ENCODE results near the gene NPPC. TPM values are rescaled to one million over a fixed set of nuclear protein-coding genes. Genes with fewer than 3 reads are reported as not detected.

The NPPC gene
- polyA plus RNA-seq, 1 donor from 2014 or later = 2.7 TPM

DNA sequence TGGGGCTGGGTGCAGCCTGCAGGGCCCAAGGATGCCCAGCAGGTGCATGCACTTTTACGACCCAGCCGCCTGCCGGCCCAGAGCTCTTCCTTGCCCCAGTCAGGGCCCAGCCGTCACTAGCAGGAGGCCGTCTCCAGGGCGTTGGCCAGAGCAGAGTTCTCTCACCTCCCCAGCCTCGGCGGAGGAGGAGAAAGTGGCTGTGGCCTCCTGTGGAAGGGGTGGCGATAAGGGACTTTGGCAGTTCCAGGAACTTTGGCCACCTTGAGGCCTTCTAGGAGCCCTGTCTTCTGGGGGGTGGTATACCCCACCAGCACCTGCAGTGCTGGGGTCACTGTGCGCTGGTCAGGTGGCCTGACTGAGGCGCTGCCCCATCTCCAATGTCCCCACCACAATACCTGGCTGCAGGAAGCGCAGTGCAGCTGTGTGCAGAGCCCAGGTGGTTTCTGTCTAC is 22.0 kb downstream of the NPPC start:
- Histone ChIP-seq H3F3A (ENCODE audit: insufficient read depth, low read length, poor library complexity, severe bottlenecking) (no peaks in the 10 kb centered on the region), H3K27ac (ENCODE audit: low read length) (no peak overlapping the region), H4K20me1 (ENCODE audit: insufficient read depth) (no peaks in the 10 kb centered on the region), H3K4me3 (ENCODE audit: low read length) (no peak overlapping the region), H3K9me3 (ENCODE audit: low read length) (no peaks in the 10 kb centered on the region), H2AFZ (ENCODE audit: low read depth, low read length) (no peak overlapping the region), H3K79me2 (replicated peaks; ENCODE audit: insufficient read depth, low read length) (no peaks in the 10 kb centered on the region), H3K4me2 (ENCODE audit: low read length) (no peak overlapping the region), H3K36me3 (ENCODE audit: insufficient read depth, low read length) (no peaks in the 10 kb centered on the region), H3K27me3 (ENCODE audit: insufficient read depth, low read depth, low read length) (no peaks in the 10 kb centered on the region), H3K9ac (ENCODE audit: low read length) (no peak overlapping the region), H3K9me2 (ENCODE audit: insufficient read depth, low read length) (no peaks in the 10 kb centered on the region)
- TF ChIP-seq, protein P1, sequence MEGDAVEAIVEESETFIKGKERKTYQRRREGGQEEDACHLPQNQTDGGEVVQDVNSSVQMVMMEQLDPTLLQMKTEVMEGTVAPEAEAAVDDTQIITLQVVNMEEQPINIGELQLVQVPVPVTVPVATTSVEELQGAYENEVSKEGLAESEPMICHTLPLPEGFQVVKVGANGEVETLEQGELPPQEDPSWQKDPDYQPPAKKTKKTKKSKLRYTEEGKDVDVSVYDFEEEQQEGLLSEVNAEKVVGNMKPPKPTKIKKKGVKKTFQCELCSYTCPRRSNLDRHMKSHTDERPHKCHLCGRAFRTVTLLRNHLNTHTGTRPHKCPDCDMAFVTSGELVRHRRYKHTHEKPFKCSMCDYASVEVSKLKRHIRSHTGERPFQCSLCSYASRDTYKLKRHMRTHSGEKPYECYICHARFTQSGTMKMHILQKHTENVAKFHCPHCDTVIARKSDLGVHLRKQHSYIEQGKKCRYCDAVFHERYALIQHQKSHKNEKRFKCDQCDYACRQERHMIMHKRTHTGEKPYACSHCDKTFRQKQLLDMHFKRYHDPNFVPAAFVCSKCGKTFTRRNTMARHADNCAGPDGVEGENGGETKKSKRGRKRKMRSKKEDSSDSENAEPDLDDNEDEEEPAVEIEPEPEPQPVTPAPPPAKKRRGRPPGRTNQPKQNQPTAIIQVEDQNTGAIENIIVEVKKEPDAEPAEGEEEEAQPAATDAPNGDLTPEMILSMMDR (IDR thresholded peaks at IDR 0.05; ENCODE audit: poor library complexity, severe bottlenecking) = no peak
- TF ChIP-seq EZH2 (IDR thresholded peaks at IDR 0.05; ENCODE audit: borderline replicate concordance, insufficient read depth, low read length, poor library complexity, severe bottlenecking) (no peak), RAD21 (conservative IDR thresholded peaks at IDR 0.05) (no peak), MXI1 (conservative IDR thresholded peaks at IDR 0.05; ENCODE audit: poor library complexity, severe bottlenecking) (no peak), TAF1 (IDR thresholded peaks at IDR 0.05; ENCODE audit: low read depth) (no peak), EP300 (conservative IDR thresholded peaks at IDR 0.05; ENCODE audit: poor library complexity, severe bottlenecking) (no peak), SMC3 (conservative IDR thresholded peaks at IDR 0.05; ENCODE audit: poor library complexity) (no peak), POLR2AphosphoS5 (IDR thresholded peaks at IDR 0.05) (no peak)
- TF ChIP-seq, protein P2, sequence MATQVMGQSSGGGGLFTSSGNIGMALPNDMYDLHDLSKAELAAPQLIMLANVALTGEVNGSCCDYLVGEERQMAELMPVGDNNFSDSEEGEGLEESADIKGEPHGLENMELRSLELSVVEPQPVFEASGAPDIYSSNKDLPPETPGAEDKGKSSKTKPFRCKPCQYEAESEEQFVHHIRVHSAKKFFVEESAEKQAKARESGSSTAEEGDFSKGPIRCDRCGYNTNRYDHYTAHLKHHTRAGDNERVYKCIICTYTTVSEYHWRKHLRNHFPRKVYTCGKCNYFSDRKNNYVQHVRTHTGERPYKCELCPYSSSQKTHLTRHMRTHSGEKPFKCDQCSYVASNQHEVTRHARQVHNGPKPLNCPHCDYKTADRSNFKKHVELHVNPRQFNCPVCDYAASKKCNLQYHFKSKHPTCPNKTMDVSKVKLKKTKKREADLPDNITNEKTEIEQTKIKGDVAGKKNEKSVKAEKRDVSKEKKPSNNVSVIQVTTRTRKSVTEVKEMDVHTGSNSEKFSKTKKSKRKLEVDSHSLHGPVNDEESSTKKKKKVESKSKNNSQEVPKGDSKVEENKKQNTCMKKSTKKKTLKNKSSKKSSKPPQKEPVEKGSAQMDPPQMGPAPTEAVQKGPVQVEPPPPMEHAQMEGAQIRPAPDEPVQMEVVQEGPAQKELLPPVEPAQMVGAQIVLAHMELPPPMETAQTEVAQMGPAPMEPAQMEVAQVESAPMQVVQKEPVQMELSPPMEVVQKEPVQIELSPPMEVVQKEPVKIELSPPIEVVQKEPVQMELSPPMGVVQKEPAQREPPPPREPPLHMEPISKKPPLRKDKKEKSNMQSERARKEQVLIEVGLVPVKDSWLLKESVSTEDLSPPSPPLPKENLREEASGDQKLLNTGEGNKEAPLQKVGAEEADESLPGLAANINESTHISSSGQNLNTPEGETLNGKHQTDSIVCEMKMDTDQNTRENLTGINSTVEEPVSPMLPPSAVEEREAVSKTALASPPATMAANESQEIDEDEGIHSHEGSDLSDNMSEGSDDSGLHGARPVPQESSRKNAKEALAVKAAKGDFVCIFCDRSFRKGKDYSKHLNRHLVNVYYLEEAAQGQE (IDR thresholded peaks at IDR 0.05; ENCODE audit: borderline replicate concordance) = no peak

DNA sequence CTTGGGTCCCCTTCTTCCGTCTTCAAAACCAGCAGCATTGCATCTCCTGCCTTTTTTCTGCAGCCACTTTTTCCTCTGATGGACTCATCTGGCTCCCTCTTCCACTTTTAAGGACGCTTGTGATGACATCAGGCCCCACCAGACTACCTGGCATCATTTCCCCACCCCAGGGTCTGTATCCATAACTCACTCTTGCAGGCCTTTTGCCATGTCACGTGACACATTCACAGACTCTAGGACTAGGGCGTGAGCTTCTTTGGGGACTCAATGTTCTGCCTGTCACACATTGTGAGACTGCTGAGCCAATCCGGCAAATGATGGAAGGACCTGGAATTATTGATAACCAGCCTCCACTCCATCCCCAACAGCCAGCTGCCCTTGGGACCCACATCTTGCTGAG is 23.6 kb downstream of the NPPC start:
- H3F3A ChIP-seq (ENCODE audit: insufficient read depth, low read length, poor library complexity, severe bottlenecking) = no peaks in the 10 kb centered on the region
- no peak for TF ChIP-seq MXI1 (conservative IDR thresholded peaks at IDR 0.05; ENCODE audit: poor library complexity, severe bottlenecking)
- TF ChIP-seq RAD21 (conservative IDR thresholded peaks at IDR 0.05) = no peak
- no peak for TF ChIP-seq POLR2AphosphoS5 (IDR thresholded peaks at IDR 0.05)
- TF ChIP-seq, protein P2 (IDR thresholded peaks at IDR 0.05; ENCODE audit: borderline replicate concordance) = no peak
- no peak for TF ChIP-seq TAF1 (IDR thresholded peaks at IDR 0.05; ENCODE audit: low read depth)
- TF ChIP-seq SMC3 (conservative IDR thresholded peaks at IDR 0.05; ENCODE audit: poor library complexity) = no peak
- no peak for TF ChIP-seq EZH2 (IDR thresholded peaks at IDR 0.05; ENCODE audit: borderline replicate concordance, insufficient read depth, low read length, poor library complexity, severe bottlenecking)
- TF ChIP-seq, protein P1 (IDR thresholded peaks at IDR 0.05; ENCODE audit: poor library complexity, severe bottlenecking) = no peak
- no peak for TF ChIP-seq EP300 (conservative IDR thresholded peaks at IDR 0.05; ENCODE audit: poor library complexity, severe bottlenecking)
- no peak overlapping the region for H3K27ac ChIP-seq (ENCODE audit: low read length)
- H4K20me1 ChIP-seq (ENCODE audit: insufficient read depth) = no peaks in the 10 kb centered on the region
- H3K4me3 ChIP-seq (ENCODE audit: low read length) = no peak overlapping the region
- no peaks in the 10 kb centered on the region for H3K9me3 ChIP-seq (ENCODE audit: low read length)
- no peak overlapping the region for H2AFZ ChIP-seq (ENCODE audit: low read depth, low read length)
- H3K9me2 ChIP-seq (ENCODE audit: insufficient read depth, low read length) = no peaks in the 10 kb centered on the region
- no peak overlapping the region for H3K4me2 ChIP-seq (ENCODE audit: low read length)
- no peak overlapping the region for H3K9ac ChIP-seq (ENCODE audit: low read length)
- no peaks in the 10 kb centered on the region for H3K36me3 ChIP-seq (ENCODE audit: insufficient read depth, low read length)
- H3K27me3 ChIP-seq (ENCODE audit: insufficient read depth, low read depth, low read length) = no peaks in the 10 kb centered on the region
- H3K79me2 ChIP-seq (replicated peaks; ENCODE audit: insufficient read depth, low read length) = no peaks in the 10 kb centered on the region
